ENCODE measurements around the gene UBASH3B.

GRCh38 chr11:122695076-122695615 is 39.6 kb downstream of the UBASH3B start:
- TF ChIP-seq POLR2A (IDR thresholded peaks at IDR 0.05) (no peak), CTCF (IDR thresholded peaks at IDR 0.05) (no peak)
